ENCODE measurements around the gene LRRC8A. TPM values are rescaled to one million over a fixed set of nuclear protein-coding genes. Genes with fewer than 3 reads are reported as not detected.

Gene LRRC8A
- total and polyA plus RNA-seq, 2 of the 8 experiments (the other 6 are each of a cell fraction or from before 2014, with no cell fraction given), result 103 to 111 TPM

DNA sequence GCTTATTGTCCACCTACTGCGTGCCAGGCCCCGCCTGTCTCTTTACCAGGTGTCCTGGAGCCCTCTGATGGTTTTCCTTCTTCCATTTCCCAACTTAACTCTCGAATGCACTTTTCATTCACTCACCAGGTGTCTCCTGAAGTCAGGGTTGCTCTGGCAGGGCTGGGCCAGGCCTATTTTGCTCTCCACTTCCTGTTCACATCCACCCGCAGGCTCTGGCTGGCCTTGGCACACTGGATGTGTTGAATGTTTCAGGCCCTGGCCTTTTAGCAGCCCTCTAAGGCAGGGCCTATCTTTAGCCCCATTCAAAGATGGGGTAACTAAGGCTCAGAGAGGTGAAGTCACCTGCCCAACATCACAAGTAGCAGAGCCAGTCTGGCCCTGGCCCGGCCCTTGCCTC, 16.4 kb downstream of the LRRC8A start:
- H2BK120ac ChIP-seq (replicated peaks; ENCODE audit: low read depth, low read length), result no peak overlapping the region
- no peak overlapping the region for H3K9ac ChIP-seq (replicated peaks in 1 of 4; ENCODE audit: extremely low read depth in 1 of 4, low read depth in 3 of 4, low read length in 3 of 4)
- H4K5ac ChIP-seq (ENCODE audit: insufficient read length, low read depth, low read length), result no peak overlapping the region
- H3K56ac ChIP-seq (replicated peaks; ENCODE audit: insufficient read length, low read depth, low read length), result no peak overlapping the region
- H4K8ac ChIP-seq (ENCODE audit: extremely low read depth, insufficient read depth, low read length), result 0 out of 2 replicates have a peak overlapping the region, but pooled peaks have one; percentile 9
- H3K9me3 ChIP-seq (ENCODE audit: insufficient read depth in 2 of 2, low read depth in 1 of 2, low read length in 1 of 2), result no peaks in the 10 kb centered on the region
- DNase-seq (ENCODE audit: low read depth in 1 of 2, low spot score in 2 of 2) (no peak), FAIRE-seq (no peak)
- H3K4me1 ChIP-seq (replicated peaks in 1 of 4; ENCODE audit: control insufficient read depth in 3 of 4, insufficient read depth in 4 of 4, low read length in 3 of 4), result peaks cover 0 to 15% (median 5%) of the 10 kb centered on the region in 4 experiments; a peak in 6 of 7 replicates
- H3K36me3 ChIP-seq (ENCODE audit: control insufficient read depth in 2 of 4, insufficient read depth in 4 of 4, low read length in 3 of 4), result peaks cover 0 to 16% (median 4%) of the 10 kb centered on the region in 4 experiments; a peak in 4 of 8 replicates
- H2AK5ac ChIP-seq (ENCODE audit: low read depth, low read length), result no peak overlapping the region
- peaks cover 3 to 74% of the 10 kb centered on the region in 2 experiments; a peak in 3 of 4 replicates for H3K79me2 ChIP-seq (ENCODE audit: control insufficient read depth in 1 of 2, insufficient read depth in 2 of 2, low read length in 2 of 2)
- H3K23me2 ChIP-seq (ENCODE audit: low read depth, low read length), result no peaks in the 10 kb centered on the region
- no peak overlapping the region for H3K14ac ChIP-seq (ENCODE audit: insufficient read length)
- H2BK5ac ChIP-seq (ENCODE audit: low read depth, low read length), result 0 out of 2 replicates have a peak overlapping the region, but pooled peaks have one; percentile 24
- H3K79me1 ChIP-seq (ENCODE audit: low read depth, low read length), result peaks cover 13% of the 10 kb centered on the region
- H3K4me2 ChIP-seq (ENCODE audit: insufficient read depth in 1 of 2, low read depth in 2 of 2, low read length in 2 of 2), result no peak overlapping the region
- no peak overlapping the region for H2BK15ac ChIP-seq (ENCODE audit: low read length)
- H3K18ac ChIP-seq (ENCODE audit: extremely low read depth, low read length), result no peak overlapping the region
- CTCF ChIA-PET (ENCODE audit: partially characterized antibody), result interaction anchor here (1.0 to 1.7 kb wide), 3 partner anchors 30 to 48 kb away, joined by 3 to 6 read pairs (median 3); no protein-coding TSS in a partner anchor
- H2AFZ ChIP-seq (ENCODE audit: low read length), result no peak overlapping the region
- H3K4me3 ChIP-seq (ENCODE audit: extremely low read depth in 1 of 4, insufficient read depth in 2 of 4, low read depth in 3 of 4, low read length in 4 of 4), result no peak overlapping the region
- no peak overlapping the region for H3K4ac ChIP-seq (replicated peaks; ENCODE audit: insufficient read length, low read depth, low read length)
- H3K23ac ChIP-seq (ENCODE audit: insufficient read length), result no peak overlapping the region
- H4K91ac ChIP-seq (replicated peaks; ENCODE audit: insufficient read length, low read length), result no peak overlapping the region
- WGBS, 2 experiments (ENCODE audit: extremely low coverage in 1 of 2, insufficient coverage in 1 of 2, insufficient read length in 1 of 2, insufficient replicate concordance in 2 of 2, low coverage in 1 of 2, low lambda C conversion rate in 2 of 2, missing lambda C conversion rate in 1 of 2), result 90% methylated on average over 5 of the region's 5 CpGs; no CpG with 5 or more reads in 1 of the 2 experiments
- POLR2A ChIA-PET (ENCODE audit: partially characterized antibody), result interaction anchor here (1.0 to 1.5 kb wide), 4 partner anchors 9 to 20 kb away, joined by 3 to 4 read pairs (median 4); no protein-coding TSS in a partner anchor
- no peak overlapping the region for H2BK12ac ChIP-seq (ENCODE audit: low read depth, low read length)
- peaks cover 7 to 17% of the 10 kb centered on the region in 2 experiments for H4K20me1 ChIP-seq (replicated peaks in 1 of 2; ENCODE audit: control insufficient read depth in 1 of 2, insufficient read depth in 2 of 2, low read length in 2 of 2)
- H3K27me3 ChIP-seq (replicated peaks in 1 of 4; ENCODE audit: control insufficient read depth in 3 of 4, extremely low read depth in 1 of 4, insufficient read depth in 3 of 4, low read length in 3 of 4), result no peaks in the 10 kb centered on the region
- no peak overlapping the region for H2BK20ac ChIP-seq (ENCODE audit: low read length)
- no peak overlapping the region for H3K27ac ChIP-seq (ENCODE audit: low read depth, low read length)
- TF ChIP-seq GABPA (IDR thresholded peaks at IDR 0.05; ENCODE audit: borderline replicate concordance, insufficient read depth, low read length), result no peak
- no peak for TF ChIP-seq SP4 (IDR thresholded peaks at IDR 0.05; ENCODE audit: low read length)
- no peak for TF ChIP-seq RNF2 (IDR thresholded peaks at IDR 0.05; ENCODE audit: borderline replicate concordance, low read depth, low read length, missing control alignments, poor library complexity, severe bottlenecking)
- no peak for TF ChIP-seq TBP (IDR thresholded peaks at IDR 0.05; ENCODE audit: low read depth, low read length)
- TF ChIP-seq, protein P1, sequence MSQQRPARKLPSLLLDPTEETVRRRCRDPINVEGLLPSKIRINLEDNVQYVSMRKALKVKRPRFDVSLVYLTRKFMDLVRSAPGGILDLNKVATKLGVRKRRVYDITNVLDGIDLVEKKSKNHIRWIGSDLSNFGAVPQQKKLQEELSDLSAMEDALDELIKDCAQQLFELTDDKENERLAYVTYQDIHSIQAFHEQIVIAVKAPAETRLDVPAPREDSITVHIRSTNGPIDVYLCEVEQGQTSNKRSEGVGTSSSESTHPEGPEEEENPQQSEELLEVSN (IDR thresholded peaks at IDR 0.05), result no peak
- TF ChIP-seq, protein P2, sequence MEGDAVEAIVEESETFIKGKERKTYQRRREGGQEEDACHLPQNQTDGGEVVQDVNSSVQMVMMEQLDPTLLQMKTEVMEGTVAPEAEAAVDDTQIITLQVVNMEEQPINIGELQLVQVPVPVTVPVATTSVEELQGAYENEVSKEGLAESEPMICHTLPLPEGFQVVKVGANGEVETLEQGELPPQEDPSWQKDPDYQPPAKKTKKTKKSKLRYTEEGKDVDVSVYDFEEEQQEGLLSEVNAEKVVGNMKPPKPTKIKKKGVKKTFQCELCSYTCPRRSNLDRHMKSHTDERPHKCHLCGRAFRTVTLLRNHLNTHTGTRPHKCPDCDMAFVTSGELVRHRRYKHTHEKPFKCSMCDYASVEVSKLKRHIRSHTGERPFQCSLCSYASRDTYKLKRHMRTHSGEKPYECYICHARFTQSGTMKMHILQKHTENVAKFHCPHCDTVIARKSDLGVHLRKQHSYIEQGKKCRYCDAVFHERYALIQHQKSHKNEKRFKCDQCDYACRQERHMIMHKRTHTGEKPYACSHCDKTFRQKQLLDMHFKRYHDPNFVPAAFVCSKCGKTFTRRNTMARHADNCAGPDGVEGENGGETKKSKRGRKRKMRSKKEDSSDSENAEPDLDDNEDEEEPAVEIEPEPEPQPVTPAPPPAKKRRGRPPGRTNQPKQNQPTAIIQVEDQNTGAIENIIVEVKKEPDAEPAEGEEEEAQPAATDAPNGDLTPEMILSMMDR (IDR thresholded peaks at IDR 0.05; ENCODE audit: control extremely low read depth in 1 of 3, insufficient read depth in 1 of 3, low read depth in 1 of 3, low read length in 3 of 3), result no peak
- TF ChIP-seq POU5F1 (IDR thresholded peaks at IDR 0.05; ENCODE audit: low read depth, low read length), result no peak
- TF ChIP-seq, protein P3, sequence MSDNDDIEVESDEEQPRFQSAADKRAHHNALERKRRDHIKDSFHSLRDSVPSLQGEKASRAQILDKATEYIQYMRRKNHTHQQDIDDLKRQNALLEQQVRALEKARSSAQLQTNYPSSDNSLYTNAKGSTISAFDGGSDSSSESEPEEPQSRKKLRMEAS (IDR thresholded peaks at IDR 0.05), result no peak
